ENCODE data around the gene CAV2. TPM values are rescaled to one million over a fixed set of nuclear protein-coding genes. Genes with fewer than 3 reads are reported as not detected.

Gene CAV2
- total and polyA plus RNA-seq, 2 of the 8 experiments (the other 6 are each of a cell fraction or from before 2014, with no cell fraction given): 2.8 to 4.7 TPM

DNA sequence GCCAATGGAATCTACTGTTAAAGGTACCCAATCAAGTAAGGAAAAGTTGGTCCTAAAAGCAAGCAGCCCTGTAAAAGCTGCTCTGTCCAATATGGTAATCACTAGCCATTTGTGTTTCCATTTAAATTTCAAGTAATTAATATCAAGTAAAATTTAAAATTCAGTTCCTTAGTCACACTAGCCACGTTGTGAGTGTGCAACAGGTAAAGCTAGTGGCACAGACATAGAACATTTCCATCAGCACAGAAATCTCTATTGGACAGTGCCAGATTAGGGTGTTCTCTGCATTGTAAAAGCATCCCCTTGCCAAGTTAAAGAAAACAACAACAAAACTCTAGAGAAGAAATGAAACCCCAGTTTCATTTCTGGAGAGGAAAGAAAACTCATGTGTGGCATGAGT, 29.7 kb downstream of the CAV2 start:
- ChIA-PET CTCF (ENCODE audit: partially characterized antibody) (interaction anchor here (0.7 to 6.0 kb wide), 4 partner anchors 62 to 277 kb away, joined by 3 to 54 read pairs (median 4); no protein-coding TSS in a partner anchor), POLR2A (ENCODE audit: partially characterized antibody) (no interaction called here)
- no peaks in the 10 kb centered on the region for H3K9me3 ChIP-seq (ENCODE audit: insufficient read depth in 2 of 2, low read depth in 1 of 2, low read length in 1 of 2)

More for the DNA sequence above, 29.7 kb downstream of the CAV2 start:
- Histone ChIP-seq H4K20me1 (replicated peaks in 1 of 2; ENCODE audit: control insufficient read depth in 1 of 2, insufficient read depth in 2 of 2, low read length in 2 of 2) (no peaks in the 10 kb centered on the region), H3K14ac (ENCODE audit: insufficient read length) (no peak overlapping the region), H2BK15ac (ENCODE audit: low read length) (no peak overlapping the region), H3K79me1 (ENCODE audit: low read depth, low read length) (no peaks in the 10 kb centered on the region; the same call in 1 of the 2 replicates), H3K36me3 (ENCODE audit: control insufficient read depth in 2 of 4, insufficient read depth in 4 of 4, low read length in 3 of 4) (no peaks in the 10 kb centered on the region), H2AFZ (ENCODE audit: low read length) (no peak overlapping the region), H4K5ac (ENCODE audit: insufficient read length, low read depth, low read length) (no peak overlapping the region), H2BK5ac (ENCODE audit: low read depth, low read length) (no peak overlapping the region), H3K18ac (ENCODE audit: extremely low read depth, low read length) (no peak overlapping the region), H3K23me2 (ENCODE audit: low read depth, low read length) (peaks cover 17% of the 10 kb centered on the region), H3K27ac (ENCODE audit: low read depth, low read length) (no peak overlapping the region), H3K23ac (ENCODE audit: insufficient read length) (no peak overlapping the region), H4K8ac (ENCODE audit: extremely low read depth, insufficient read depth, low read length) (no peak overlapping the region), H3K56ac (replicated peaks; ENCODE audit: insufficient read length, low read depth, low read length) (no peak overlapping the region), H4K91ac (replicated peaks; ENCODE audit: insufficient read length, low read length) (no peak overlapping the region), H3K4me1 (replicated peaks in 1 of 4; ENCODE audit: control insufficient read depth in 3 of 4, insufficient read depth in 4 of 4, low read length in 3 of 4) (peaks cover 0 to 4% (median 2%) of the 10 kb centered on the region in 4 experiments; a peak in 3 of 7 replicates), H2BK20ac (ENCODE audit: low read length) (no peak overlapping the region), H2AK5ac (ENCODE audit: low read depth, low read length) (no peak overlapping the region), H3K4ac (replicated peaks; ENCODE audit: insufficient read length, low read depth, low read length) (no peak overlapping the region), H3K79me2 (ENCODE audit: control insufficient read depth in 1 of 2, insufficient read depth in 2 of 2, low read length in 2 of 2) (no peaks in the 10 kb centered on the region), H2BK12ac (ENCODE audit: low read depth, low read length) (no peak overlapping the region), H3K4me2 (ENCODE audit: insufficient read depth in 1 of 2, low read depth in 2 of 2, low read length in 2 of 2) (no peak overlapping the region), H3K4me3 (ENCODE audit: extremely low read depth in 1 of 4, insufficient read depth in 2 of 4, low read depth in 3 of 4, low read length in 4 of 4) (no peak overlapping the region), H2BK120ac (replicated peaks; ENCODE audit: low read depth, low read length) (no peak overlapping the region), H3K27me3 (replicated peaks in 1 of 4; ENCODE audit: control insufficient read depth in 3 of 4, extremely low read depth in 1 of 4, insufficient read depth in 3 of 4, low read length in 3 of 4) (peaks cover 0 to 19% (median 11%) of the 10 kb centered on the region in 4 experiments; a peak in 6 of 7 replicates), H3K9ac (replicated peaks in 1 of 4; ENCODE audit: extremely low read depth in 1 of 4, low read depth in 3 of 4, low read length in 3 of 4) (no peak overlapping the region)
- DNase-seq (ENCODE audit: low read depth in 1 of 2, low spot score in 2 of 2) (no peak), FAIRE-seq (no peak)
- TF ChIP-seq ASH2L (IDR thresholded peaks at IDR 0.05; ENCODE audit: low read length) (no peak), ZNF274 (IDR thresholded peaks at IDR 0.05; ENCODE audit: borderline replicate concordance, extremely low read depth, low read length) (no peak), CEBPB (IDR thresholded peaks at IDR 0.05; ENCODE audit: low read depth, low read length) (no peak), SIX5 (IDR thresholded peaks at IDR 0.05; ENCODE audit: low read depth, low read length) (no peak), RAD21 (IDR thresholded peaks at IDR 0.05 in 1 of 2, conservative IDR thresholded peaks at IDR 0.05 in 1 of 2; ENCODE audit: low read depth in 2 of 2, low read length in 2 of 2) (no peak), CTBP2 (IDR thresholded peaks at IDR 0.05; ENCODE audit: borderline replicate concordance, insufficient read depth, insufficient read length, low read length) (no peak), SIRT6 (IDR thresholded peaks at IDR 0.05; ENCODE audit: low read length) (no peak)
- WGBS, 2 experiments (ENCODE audit: extremely low coverage in 1 of 2, insufficient coverage in 1 of 2, insufficient read length in 1 of 2, insufficient replicate concordance in 2 of 2, low coverage in 1 of 2, low lambda C conversion rate in 2 of 2, missing lambda C conversion rate in 1 of 2): 84% methylated on average over 1 of the region's 1 CpG; no CpG with 5 or more reads in 1 of the 2 experiments
